HCT116 (cell line): ENCODE results near the gene CELA3B. TPM values are rescaled to one million over a fixed set of nuclear protein-coding genes. Genes with fewer than 3 reads are reported as not detected.
"Not testable (repeated sequence)": the region's sequence is repeated elsewhere in the genome, so short reads cannot be mapped to it uniquely, and the experiment has no call there.

Experiments used
- ATAC-seq: fragments of 200-7000 bp; cut with Tn5 transposase; 2 replicates; pipeline ENCODE4 v1.9.1; 2020; ENCODE audit warnings: mild to moderate bottlenecking, moderate library complexity
- BruUV-seq: library from RNA; stranded (reverse); fragments of 400-500 nt; replicated peaks from 2 replicates; lab custom pipeline; 2021; lab: Mats Ljungman, UMichigan
- CTCF ChIA-PET: fragments of 300-600 bp; sonication (Branson Sonifier 250); formaldehyde crosslinking; loops from one replicate; lab custom pipeline; 2021; ENCODE audit warnings: antibody characterized with exemption; lab: Charles Lee
- POLR2A ChIA-PET: fragments of 300-600, 350-600 bp; sonication (Branson Sonifier 250); formaldehyde crosslinking; loops from one replicate; lab custom pipeline; 2021; ENCODE audit warnings: antibody characterized with exemption; lab: Charles Lee
- RAD21 ChIA-PET, 2 experiments: fragments of 300-600 bp; sonication (Branson Sonifier 250); formaldehyde crosslinking; loops; one replicate each; lab custom pipeline; 2023; ENCODE audit warnings: low total read pairs in 2 of 2; ENCODE audit not compliant: uncharacterized antibody in 2 of 2, unreplicated experiment in 2 of 2, low non-redundant PET in 1 of 2; lab: Charles Lee
- DNase-seq: peaks from one replicate; pipeline ENCODE4 v3.0.0-alpha.2; 2010; ENCODE audit warnings: low read depth, low spot score
- H2AFZ ChIP-seq: fragments of 200-600 bp; shearing (Covaris generic), sonication (generic); 2 replicates; pipeline ENCODE4 v1.6.1; 2017; ENCODE audit warnings: low read depth, mixed run types, mixed read lengths, antibody characterized with exemption, low read length; ENCODE audit not compliant: poor library complexity, severe bottlenecking
- H3K27ac ChIP-seq: 2 replicates; pipeline ENCODE4 v1.5.1; 2012; ENCODE audit warnings: low read depth, low read length
- H3K27me3 ChIP-seq: fragments of 200-600 bp; sonication (generic); 2 replicates; pipeline ENCODE4 v1.6.1; 2016; ENCODE audit warnings: mixed run types, low read length, mixed read lengths; ENCODE audit not compliant: insufficient read depth
- H3K36me3 ChIP-seq, 2 experiments: fragments of 200-500 bp in 1 of 2; fragments of 200-600 bp in 1 of 2; sonication (Bioruptor generic) in 1 of 2; sonication (generic) in 1 of 2; 2 replicates each; pipeline versions ENCODE4 v1.5.1 to v1.6.1; 2014 to 2016; ENCODE audit warnings: low read length in 2 of 2, inconsistent platforms in 1 of 2, mixed read lengths in 1 of 2, mixed run types in 1 of 2; ENCODE audit not compliant: insufficient read depth in 2 of 2, control insufficient read depth in 1 of 2
- H3K4me1 ChIP-seq, 2 experiments: fragments of 200-600 bp in 1 of 2; sonication (generic) in 1 of 2; 2 replicates each; pipeline versions ENCODE4 v1.5.1 to v1.6.1; 2012 to 2017; ENCODE audit warnings: low read length in 2 of 2, inconsistent platforms in 1 of 2, mild to moderate bottlenecking in 1 of 2, mixed read lengths in 1 of 2, mixed run types in 1 of 2, moderate library complexity in 1 of 2; ENCODE audit not compliant: insufficient read depth in 2 of 2, control insufficient read depth in 1 of 2
- H3K4me2 ChIP-seq: fragments of 200-600 bp; sonication (generic); 2 replicates; pipeline ENCODE4 v1.6.1; 2017; ENCODE audit warnings: mixed run types, low read length, mixed read lengths
- H3K4me3 ChIP-seq, 2 experiments: fragments of 200-600 bp in 1 of 2; sonication (generic) in 1 of 2; replicated peaks in 1 of 2; 2 replicates each; pipeline ENCODE4 v1.5.1; 2011 to 2016; ENCODE audit warnings: low read length in 2 of 2, control low read depth in 1 of 2, low read depth in 1 of 2, mild to moderate bottlenecking in 1 of 2, mixed read lengths in 1 of 2, mixed run types in 1 of 2
- H3K79me2 ChIP-seq: fragments of 200-600 bp; sonication (generic); 2 replicates; pipeline ENCODE4 v1.6.1; 2017; ENCODE audit warnings: mild to moderate bottlenecking, mixed run types, low read length, moderate library complexity, mixed read lengths; ENCODE audit not compliant: insufficient read depth
- H3K9ac ChIP-seq: fragments of 200-600 bp; sonication (generic); 2 replicates; pipeline ENCODE4 v1.6.1; 2016; ENCODE audit warnings: low read length, mixed read lengths
- H3K9me2 ChIP-seq: fragments of 200-600 bp; sonication (generic), shearing (Covaris generic); 2 replicates; pipeline ENCODE4 v1.6.1; 2017; ENCODE audit warnings: mixed run types, mild to moderate bottlenecking, moderate library complexity; ENCODE audit not compliant: insufficient read depth
- H3K9me3 ChIP-seq, 2 experiments: fragments of 200-500 bp in 1 of 2; fragments of 200-600 bp in 1 of 2; sonication (Bioruptor generic) in 1 of 2; sonication (generic) in 1 of 2; 2 replicates each; pipeline ENCODE4 v1.6.1; 2014 to 2017; ENCODE audit warnings: low read length in 2 of 2, mixed read lengths in 2 of 2, inconsistent platforms in 1 of 2, low read depth in 1 of 2, mild to moderate bottlenecking in 1 of 2, mixed run types in 1 of 2, moderate library complexity in 1 of 2; ENCODE audit not compliant: control insufficient read depth in 1 of 2, insufficient read depth in 1 of 2
- H4K20me1 ChIP-seq: fragments of 200-600 bp; sonication (generic), shearing (Covaris generic); 2 replicates; pipeline ENCODE4 v1.6.1; 2017; ENCODE audit warnings: mixed run types, mild to moderate bottlenecking, moderate library complexity; ENCODE audit not compliant: insufficient read depth
- ATF3 ChIP-seq: IDR thresholded peaks from 2 replicates; pipeline ENCODE4 v1.6.1; 2012
- CBX3 ChIP-seq: IDR thresholded peaks from 2 replicates; pipeline ENCODE4 v1.6.1; 2012; ENCODE audit warnings: low read depth
- CTCF ChIP-seq, 3 experiments: fragments of 200-600 bp in 1 of 3; sonication (generic) in 1 of 3; IDR thresholded peaks in 2 of 3; conservative IDR thresholded peaks in 1 of 3; 2 replicates each; pipeline ENCODE4 v1.5.1; 2012 to 2017; ENCODE audit warnings: low read depth in 2 of 3, low read length in 2 of 3, antibody characterized with exemption in 1 of 3, borderline replicate concordance in 1 of 3, control low read depth in 1 of 3, mild to moderate bottlenecking in 1 of 3, mixed read lengths in 1 of 3, mixed run types in 1 of 3, moderate library complexity in 1 of 3; ENCODE audit not compliant: insufficient read depth in 1 of 3
- EZH2 ChIP-seq: fragments of 200-600 bp; sonication (generic); IDR thresholded peaks from 2 replicates; pipeline ENCODE4 v1.6.1; 2017; ENCODE audit warnings: antibody characterized with exemption, mixed run types
- EZH2phosphoT487 ChIP-seq: fragments of 200-600 bp; IDR thresholded peaks from 2 replicates; pipeline ENCODE4 v1.6.1; 2018; ENCODE audit warnings: antibody characterized with exemption, borderline replicate concordance
- FOSL1 ChIP-seq: IDR thresholded peaks from 2 replicates; pipeline ENCODE4 v1.6.1; 2012; ENCODE audit warnings: low read depth
- POLR2A ChIP-seq: IDR thresholded peaks from 2 replicates; pipeline ENCODE4 v1.7.0; 2011; ENCODE audit warnings: borderline replicate concordance; ENCODE audit not compliant: insufficient read depth, insufficient read length; ENCODE audit errors: extremely low read depth
- SIN3A ChIP-seq: IDR thresholded peaks from 2 replicates; pipeline ENCODE4 v1.6.1; 2012; ENCODE audit warnings: low read depth
- SRF ChIP-seq: IDR thresholded peaks from 2 replicates; pipeline ENCODE4 v1.6.1; 2012; ENCODE audit warnings: low read depth
- YY1 ChIP-seq: IDR thresholded peaks from 2 replicates; pipeline ENCODE4 v1.6.1; 2011; ENCODE audit warnings: low read length, low read depth, moderate library complexity, mild to moderate bottlenecking; ENCODE audit not compliant: insufficient replicate concordance; ENCODE audit errors: extremely low read depth
- ZFX ChIP-seq: fragments of 450-650 bp; IDR thresholded peaks from 2 replicates; pipeline ENCODE4 v1.6.1; 2017
- intact Hi-C: fragments of 100-400 bp; cut with micrococcal nuclease; formaldehyde crosslinking; loops from 2 replicates; pipeline ENCODE4 v1.10.0; 2022
- total RNA-seq: library from RNA; stranded (reverse); gene quantifications from one replicate; pipeline ENCODE4 v1.2.1, GENCODE V29; 2021; ENCODE audit not compliant: unreplicated experiment

CELA3B gene
- total RNA-seq, 1 experiment from 2014 or later: 5.3 TPM

- H3K4me3 ChIP-seq, H3K9me3 ChIP-seq, H3K27ac ChIP-seq, DNase-seq, H2AFZ ChIP-seq, BruUV-seq, H3K36me3 ChIP-seq, intact Hi-C loops, H3K27me3 ChIP-seq, H4K20me1 ChIP-seq, ATAC-seq, H3K79me2 ChIP-seq, H3K4me2 ChIP-seq, H3K9me2 ChIP-seq, RAD21 ChIA-PET, POLR2A ChIA-PET, H3K9ac ChIP-seq: not testable (repeated sequence)
- CTCF ChIA-PET: interaction anchor here (1.8 kb wide), 1 partner anchor 382 kb away, joined by 3 read pairs; no protein-coding TSS in a partner anchor
- H3K4me1 ChIP-seq: peaks cover 0 to 10% of the 10 kb centered on the region in 2 experiments; a peak in 2 of 4 replicates
Observed at GRCh38 chr1:22034834-22035233, 58.0 kb downstream of the CELA3B start.

GRCh38 chr1:22037520-22037919, 60.7 kb downstream of the CELA3B start:
- H3K9me3 ChIP-seq: no peaks in the 10 kb centered on the region
- no peak overlapping the region for H2AFZ ChIP-seq
- no peak overlapping the region for H3K27ac ChIP-seq
- no peak overlapping the region for H3K4me3 ChIP-seq
- ChIA-PET RAD21 (no interaction called here), POLR2A (no interaction called here), CTCF (interaction anchor here (1.8 kb wide), 1 partner anchor 68 kb away, joined by 4 read pairs; no protein-coding TSS in a partner anchor)
- intact Hi-C loops: no loop called here
- no peaks in the 10 kb centered on the region for H3K36me3 ChIP-seq
- no peaks in the 10 kb centered on the region for H3K27me3 ChIP-seq
- peaks cover 7 to 23% of the 10 kb centered on the region in 2 experiments; a peak in 3 of 4 replicates for H3K4me1 ChIP-seq
- no peak for DNase-seq
- H3K9ac ChIP-seq: no peak overlapping the region
- H3K9me2 ChIP-seq: no peaks in the 10 kb centered on the region
- no peak for TF ChIP-seq ZFX
- TF ChIP-seq CBX3: no peak
- no peak for TF ChIP-seq EZH2
- no TSS peak for BruUV-seq
- ATAC-seq: no peak
- no peak overlapping the region for H3K4me2 ChIP-seq
- no peaks in the 10 kb centered on the region for H3K79me2 ChIP-seq
- no peaks in the 10 kb centered on the region for H4K20me1 ChIP-seq

GRCh38 chr1:22038036-22038435, 61.2 kb downstream of the CELA3B start:
- H3K27ac ChIP-seq: no peak overlapping the region
- H3K36me3 ChIP-seq: no peaks in the 10 kb centered on the region
- H3K9ac ChIP-seq: no peak overlapping the region
- no peak overlapping the region for H2AFZ ChIP-seq
- intact Hi-C loops: no loop called here
- POLR2A ChIA-PET: no interaction called here
- no peaks in the 10 kb centered on the region for H3K9me2 ChIP-seq
- no peaks in the 10 kb centered on the region for H3K79me2 ChIP-seq
- H4K20me1 ChIP-seq: no peaks in the 10 kb centered on the region
- BruUV-seq: no TSS peak
- DNase-seq: no peak
- H3K4me2 ChIP-seq: no peak overlapping the region
- H3K4me1 ChIP-seq: peaks cover 11 to 29% of the 10 kb centered on the region in 2 experiments; a peak in 3 of 4 replicates
- no peaks in the 10 kb centered on the region for H3K27me3 ChIP-seq
- CTCF ChIA-PET: no interaction called here
- H3K4me3 ChIP-seq: no peak overlapping the region
- RAD21 ChIA-PET: no interaction called here
- H3K9me3 ChIP-seq: no peaks in the 10 kb centered on the region
- no peak for ATAC-seq
- TF ChIP-seq SRF (no peak), CTCF (IDR thresholded peaks at IDR 0.05 in 2 of 3, conservative IDR thresholded peaks at IDR 0.05 in 1 of 3; ENCODE audit: borderline replicate concordance in 1 of 3, insufficient read depth in 1 of 3, low read depth in 2 of 3, low read length in 2 of 3) (no peak), EZH2phosphoT487 (no peak), FOSL1 (no peak), ATF3 (no peak), POLR2A (no peak), SIN3A (no peak), YY1 (no peak)
